Smooth muscle cell (in vitro differentiated cells): ENCODE results near the gene CAT. TPM values are rescaled to one million over a fixed set of nuclear protein-coding genes. Genes with fewer than 3 reads are reported as not detected.

Experiments used
- DNase-seq: peaks from one replicate; lab custom pipeline; 2025; ENCODE audit not compliant: unreplicated experiment; lab: John Stamatoyannopoulos, UW
- H2AFZ ChIP-seq: fragments of 200-600 bp; sonication (generic); 2 replicates; pipeline ENCODE4 v1.6.0; 2016; ENCODE audit warnings: antibody characterized with exemption, low read depth, mild to moderate bottlenecking
- H3F3A ChIP-seq: fragments of 200-600 bp; sonication (generic); 2 replicates; pipeline ENCODE4 v1.6.0; 2017; ENCODE audit warnings: antibody characterized with exemption, low read depth
- H3K27ac ChIP-seq: fragments of 200-600 bp; sonication (generic); 2 replicates; pipeline ENCODE4 v1.5.1; 2016; ENCODE audit warnings: low read depth, mild to moderate bottlenecking
- H3K27me3 ChIP-seq: fragments of 200-600 bp; sonication (generic); 2 replicates; pipeline ENCODE4 v1.6.1; 2016; ENCODE audit warnings: low read depth, mild to moderate bottlenecking
- H3K36me3 ChIP-seq: fragments of 200-600 bp; sonication (generic); 2 replicates; pipeline ENCODE4 v1.5.1; 2016; ENCODE audit warnings: low read depth
- H3K4me1 ChIP-seq: fragments of 200-600 bp; sonication (generic); 2 replicates; pipeline ENCODE4 v1.5.1; 2016; ENCODE audit warnings: low read depth
- H3K4me2 ChIP-seq: fragments of 200-600 bp; sonication (generic); 2 replicates; pipeline ENCODE4 v1.6.0; 2016; ENCODE audit warnings: mild to moderate bottlenecking
- H3K4me3 ChIP-seq: fragments of 200-600 bp; sonication (generic); 2 replicates; pipeline ENCODE4 v1.5.1; 2016; ENCODE audit warnings: mild to moderate bottlenecking
- H3K79me2 ChIP-seq: fragments of 200-600 bp; sonication (generic); 2 replicates; pipeline ENCODE4 v1.6.0; 2016; ENCODE audit warnings: low read depth, mild to moderate bottlenecking
- H3K9ac ChIP-seq: fragments of 200-600 bp; sonication (generic); 2 replicates; pipeline ENCODE4 v1.6.0; 2016; ENCODE audit warnings: low read depth
- H3K9me3 ChIP-seq: fragments of 200-600 bp; sonication (generic); replicated peaks from 2 replicates; pipeline ENCODE4 v1.5.1; 2016; ENCODE audit warnings: low read depth
- H4K20me1 ChIP-seq: fragments of 200-600 bp; sonication (generic); 2 replicates; pipeline ENCODE4 v1.6.0; 2016; ENCODE audit warnings: low read depth
- WGBS: methylation state at CpG from one replicate; pipeline ENCODE4 v1.1.7; 2016; ENCODE audit warnings: low lambda C conversion rate; 5-methylcytosine and 5-hydroxymethylcytosine counted together
- polyA plus RNA-seq: library from polyadenylated mRNA; unstranded; fragments of >200 nt; fragmentation: Nextera tagmentation; extraction: Ambion mirVana; gene quantifications from 2 replicates; pipeline ENCODE4 v1.2.1, GENCODE V29; 2016
- total RNA-seq: library from RNA; depleted of rRNA; stranded (reverse); fragments of >200 nt; gene quantifications from 2 replicates; pipeline ENCODE4 v1.2.3, GENCODE V29; 2014
- TF ChIP-seq, protein P1 (sequence below): fragments of 200-600 bp; sonication (generic); IDR thresholded peaks from 2 replicates; pipeline ENCODE4 v1.5.1; 2017; ENCODE audit warnings: borderline replicate concordance, mild to moderate bottlenecking, antibody characterized with exemption; ENCODE audit not compliant: insufficient read depth, poor library complexity, severe bottlenecking

Gene CAT
- total and polyA plus RNA-seq, 2 experiments from 2014 or later = not detected

DNA sequence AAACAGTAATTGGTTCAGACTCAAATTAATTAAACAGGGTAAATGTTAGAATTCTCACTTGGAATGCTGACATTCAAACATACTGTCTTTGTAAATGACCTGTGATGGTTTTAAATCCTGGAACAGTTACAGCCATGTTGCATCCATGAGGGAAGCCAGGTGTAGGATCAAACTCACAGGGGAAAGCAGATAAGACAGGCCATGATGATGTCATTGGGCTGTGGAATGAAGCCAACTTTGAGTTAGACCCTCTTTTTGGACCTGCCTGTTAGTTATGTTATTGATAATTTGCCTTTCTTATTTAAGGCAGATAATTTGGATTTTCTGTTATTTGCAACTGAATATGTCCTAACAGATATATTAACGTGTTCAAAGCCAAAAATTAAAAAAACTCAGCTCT lies 41.6 kb upstream of the CAT start:
- DNase-seq = no peak
- Histone ChIP-seq H3K4me2 (no peak overlapping the region), H2AFZ (no peak overlapping the region), H3F3A (peaks cover 4% of the 10 kb centered on the region), H3K9me3 (no peaks in the 10 kb centered on the region), H3K9ac (no peak overlapping the region), H3K79me2 (no peaks in the 10 kb centered on the region), H3K27ac (no peak overlapping the region), H3K4me3 (no peak overlapping the region), H3K36me3 (no peaks in the 10 kb centered on the region), H3K4me1 (no peaks in the 10 kb centered on the region), H4K20me1 (no peaks in the 10 kb centered on the region), H3K27me3 (peaks cover 4% of the 10 kb centered on the region)
- TF ChIP-seq, protein P1, sequence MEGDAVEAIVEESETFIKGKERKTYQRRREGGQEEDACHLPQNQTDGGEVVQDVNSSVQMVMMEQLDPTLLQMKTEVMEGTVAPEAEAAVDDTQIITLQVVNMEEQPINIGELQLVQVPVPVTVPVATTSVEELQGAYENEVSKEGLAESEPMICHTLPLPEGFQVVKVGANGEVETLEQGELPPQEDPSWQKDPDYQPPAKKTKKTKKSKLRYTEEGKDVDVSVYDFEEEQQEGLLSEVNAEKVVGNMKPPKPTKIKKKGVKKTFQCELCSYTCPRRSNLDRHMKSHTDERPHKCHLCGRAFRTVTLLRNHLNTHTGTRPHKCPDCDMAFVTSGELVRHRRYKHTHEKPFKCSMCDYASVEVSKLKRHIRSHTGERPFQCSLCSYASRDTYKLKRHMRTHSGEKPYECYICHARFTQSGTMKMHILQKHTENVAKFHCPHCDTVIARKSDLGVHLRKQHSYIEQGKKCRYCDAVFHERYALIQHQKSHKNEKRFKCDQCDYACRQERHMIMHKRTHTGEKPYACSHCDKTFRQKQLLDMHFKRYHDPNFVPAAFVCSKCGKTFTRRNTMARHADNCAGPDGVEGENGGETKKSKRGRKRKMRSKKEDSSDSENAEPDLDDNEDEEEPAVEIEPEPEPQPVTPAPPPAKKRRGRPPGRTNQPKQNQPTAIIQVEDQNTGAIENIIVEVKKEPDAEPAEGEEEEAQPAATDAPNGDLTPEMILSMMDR = no peak
- WGBS = 96% methylated on average over 1 of the region's 1 CpG

DNA sequence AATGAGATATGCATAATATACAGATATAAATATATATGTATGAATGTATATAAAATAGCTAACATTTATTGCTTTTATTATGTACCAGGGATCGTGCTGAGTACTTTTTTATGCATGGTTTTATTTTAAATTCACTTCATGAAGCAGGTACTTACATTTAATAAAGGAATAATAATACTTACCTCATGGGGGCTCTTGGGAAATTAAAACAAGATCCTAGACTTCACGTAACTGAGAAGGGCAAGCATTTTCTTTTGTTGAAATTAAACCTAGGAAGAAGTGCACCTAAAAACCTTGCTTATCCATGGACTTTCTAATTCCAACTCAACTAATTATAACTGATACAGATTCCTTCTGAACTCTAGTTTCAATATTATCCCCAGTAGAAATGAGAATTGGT lies 40.9 kb upstream of the CAT start:
- Histone ChIP-seq H3K4me2 (no peak overlapping the region), H3K36me3 (no peaks in the 10 kb centered on the region), H3K9ac (no peak overlapping the region), H3K27me3 (no peaks in the 10 kb centered on the region), H3K79me2 (no peaks in the 10 kb centered on the region), H2AFZ (no peak overlapping the region), H3K4me1 (no peaks in the 10 kb centered on the region), H3K4me3 (no peak overlapping the region), H4K20me1 (no peaks in the 10 kb centered on the region), H3F3A (peaks cover 4% of the 10 kb centered on the region), H3K9me3 (no peaks in the 10 kb centered on the region), H3K27ac (no peak overlapping the region)
- TF ChIP-seq, protein P1 = no peak
- no peak for DNase-seq
- 90% methylated on average over 2 of the region's 2 CpGs for WGBS

DNA sequence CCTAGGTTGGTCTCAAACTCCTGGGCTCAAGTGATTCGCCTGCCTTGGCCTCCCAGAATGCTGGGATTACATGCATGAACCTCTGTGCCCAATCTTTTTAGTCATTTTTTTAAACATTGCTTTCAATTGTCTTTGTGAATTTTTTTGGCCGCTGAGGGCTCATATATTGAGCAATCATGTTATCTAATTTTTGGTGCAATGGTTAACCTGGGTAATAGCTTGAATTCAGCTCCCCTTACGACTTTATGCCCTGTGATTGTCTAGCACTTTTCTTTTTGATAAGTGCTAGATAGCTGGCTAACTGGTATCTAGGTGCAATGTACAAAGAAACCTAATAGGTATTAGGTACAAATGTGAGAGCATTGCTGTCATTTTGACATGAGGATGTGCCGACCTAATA lies 35.3 kb upstream of the CAT start:
- WGBS = 82% methylated on average over 4 of the region's 4 CpGs
- H3K27me3 ChIP-seq = peaks cover 15% of the 10 kb centered on the region

DNA sequence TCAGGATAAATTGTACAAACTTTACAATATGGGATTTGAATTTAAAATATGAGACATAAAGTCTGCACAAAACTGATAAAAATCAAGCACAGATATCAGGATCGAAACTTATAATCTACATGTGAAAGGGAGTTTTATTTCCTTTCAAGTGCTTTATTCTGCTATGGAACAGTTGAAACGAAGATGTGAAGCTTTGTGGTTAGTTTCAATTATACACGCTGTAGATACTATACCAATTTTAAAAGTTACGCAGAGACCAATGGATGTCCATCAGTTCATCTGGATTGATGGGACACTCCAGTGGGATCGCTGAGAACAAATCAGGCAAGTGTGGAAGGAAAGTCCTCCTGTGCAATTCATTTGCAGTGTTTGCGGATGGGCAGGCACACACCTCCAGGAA lies 34.5 kb upstream of the CAT start:
- H3K9me3 ChIP-seq = no peaks in the 10 kb centered on the region
- no peaks in the 10 kb centered on the region for H3K4me1 ChIP-seq
- no peaks in the 10 kb centered on the region for H3K79me2 ChIP-seq
- 95% methylated on average over 6 of the region's 6 CpGs for WGBS
- H3K9ac ChIP-seq = no peak overlapping the region
- H3F3A ChIP-seq = no peaks in the 10 kb centered on the region
- no peak overlapping the region for H3K27ac ChIP-seq
- TF ChIP-seq, protein P1 = no peak
- H4K20me1 ChIP-seq = no peaks in the 10 kb centered on the region
- no peak overlapping the region for H3K4me2 ChIP-seq
- no peak overlapping the region for H3K4me3 ChIP-seq
- DNase-seq = no peak
- H2AFZ ChIP-seq = no peak overlapping the region
- peaks cover 15% of the 10 kb centered on the region for H3K27me3 ChIP-seq
- H3K36me3 ChIP-seq = no peaks in the 10 kb centered on the region

More for the DNA sequence above, 35.3 kb upstream of the CAT start:
- Histone ChIP-seq H3K36me3 (no peaks in the 10 kb centered on the region), H3K9ac (no peak overlapping the region), H4K20me1 (no peaks in the 10 kb centered on the region), H2AFZ (no peak overlapping the region), H3K27ac (no peak overlapping the region), H3F3A (no peaks in the 10 kb centered on the region), H3K4me2 (no peak overlapping the region), H3K9me3 (no peaks in the 10 kb centered on the region), H3K4me1 (no peaks in the 10 kb centered on the region), H3K4me3 (no peak overlapping the region), H3K79me2 (no peaks in the 10 kb centered on the region)
- TF ChIP-seq, protein P1 = no peak
- no peak for DNase-seq
